Karpas-422 (cell line): Measurements from ENCODE around the gene CSNK1G2. TPM values are rescaled to one million over a fixed set of nuclear protein-coding genes. Genes with fewer than 3 reads are reported as not detected.

ENCODE experiments used
- DNase-seq: peaks from one replicate; pipeline ENCODE4 v3.0.0-alpha.2; 2015
- H2AFZ ChIP-seq: fragments of 200-600 bp; sonication (generic); 2 replicates; pipeline ENCODE4 v1.6.1; 2014; ENCODE audit warnings: antibody characterized with exemption, low read length, mixed read lengths
- H3K27ac ChIP-seq: fragments of 200-600 bp; sonication (generic); 2 replicates; pipeline ENCODE4 v1.5.1; 2014; ENCODE audit warnings: mild to moderate bottlenecking, low read length, moderate library complexity
- H3K27me3 ChIP-seq: fragments of 200-600 bp; sonication (generic); 2 replicates; pipeline ENCODE4 v1.6.1; 2014; ENCODE audit warnings: low read length, mixed read lengths
- H3K36me3 ChIP-seq: fragments of 200-600 bp; sonication (generic); 2 replicates; pipeline ENCODE4 v1.6.1; 2014; ENCODE audit warnings: low read length, mixed read lengths; ENCODE audit not compliant: insufficient read depth
- H3K4me1 ChIP-seq: fragments of 200-600 bp; sonication (generic); 2 replicates; pipeline ENCODE4 v1.6.1; 2014; ENCODE audit warnings: mild to moderate bottlenecking, low read length, mixed read lengths
- H3K4me2 ChIP-seq: fragments of 200-600 bp; sonication (generic); 2 replicates; pipeline ENCODE4 v1.6.1; 2014; ENCODE audit warnings: low read length, low read depth, mild to moderate bottlenecking; ENCODE audit not compliant: poor library complexity, severe bottlenecking
- H3K4me3 ChIP-seq: fragments of 200-600 bp; sonication (generic); 2 replicates; pipeline ENCODE4 v1.5.1; 2014; ENCODE audit warnings: mild to moderate bottlenecking, antibody characterized with exemption, low read length, mixed read lengths
- H3K79me2 ChIP-seq: fragments of 200-600 bp; sonication (generic); 2 replicates; pipeline ENCODE4 v1.6.1; 2014; ENCODE audit warnings: mild to moderate bottlenecking, low read length, mixed read lengths
- H3K9ac ChIP-seq: fragments of 200-600 bp; sonication (generic); 2 replicates; pipeline ENCODE4 v1.6.0; 2014; ENCODE audit warnings: low read length
- H3K9me2 ChIP-seq: fragments of 200-600 bp; sonication (generic), shearing (Covaris generic); replicated peaks from 2 replicates; pipeline ENCODE4 v1.6.0; 2014; ENCODE audit warnings: mild to moderate bottlenecking, low read length, moderate library complexity; ENCODE audit not compliant: insufficient read depth
- H3K9me3 ChIP-seq: fragments of 300-700, 200-600 bp; sonication (generic); 2 replicates; pipeline ENCODE4 v1.6.1; 2014; ENCODE audit warnings: low read length, mixed read lengths
- H4K20me1 ChIP-seq: fragments of 200-600 bp; sonication (generic); 2 replicates; pipeline ENCODE4 v1.6.1; 2014; ENCODE audit warnings: mild to moderate bottlenecking, antibody characterized with exemption, low read length, low read depth; ENCODE audit not compliant: insufficient read depth
- total RNA-seq: library from RNA; depleted of rRNA; stranded (reverse); fragments of >200 nt; shearing (Covaris generic); gene quantifications from 2 replicates; pipeline ENCODE4 v1.2.3, GENCODE V29; 2014; ENCODE audit warnings: low replicate concordance; rRNA removed

Gene CSNK1G2
- total RNA-seq: 57.1 and 102 TPM in 2 replicates

- H3K27me3 ChIP-seq: no peaks in the 10 kb centered on the region
- H3K79me2 ChIP-seq: peaks cover 47% of the 10 kb centered on the region
- H3K27ac ChIP-seq: peak within 1 kb of the TSS; percentile 87
- no peaks in the 10 kb centered on the region for H3K9me2 ChIP-seq
- no peaks in the 10 kb centered on the region for H3K36me3 ChIP-seq
- H3K4me1 ChIP-seq: peaks cover 22% of the 10 kb centered on the region
- H3K9me3 ChIP-seq: no peaks in the 10 kb centered on the region
- H3K9ac ChIP-seq: peak within 1 kb of the TSS; percentile 97
- H3K4me2 ChIP-seq: peak within 1 kb of the TSS; percentile 93
- peaks cover 15% of the 10 kb centered on the region; the same call in 1 of the 2 replicates for H4K20me1 ChIP-seq
- H2AFZ ChIP-seq: peak within 1 kb of the TSS; percentile 17
- peak; percentile 56 for DNase-seq
- H3K4me3 ChIP-seq: peak within 1 kb of the TSS; percentile 97
These were observed at the start of gene CSNK1G2 for GRCh38 chr19:1941146-1942077. Gene CSNK1G2 (plus strand): TSS chr19:1941172. CDS start chr19:1969773, 28,601 bp downstream.

GRCh38 chr19:1893791-1894190 lies 47.2 kb upstream of the CSNK1G2 start:
- peaks cover 13% of the 10 kb centered on the region for H3K4me1 ChIP-seq

DNA sequence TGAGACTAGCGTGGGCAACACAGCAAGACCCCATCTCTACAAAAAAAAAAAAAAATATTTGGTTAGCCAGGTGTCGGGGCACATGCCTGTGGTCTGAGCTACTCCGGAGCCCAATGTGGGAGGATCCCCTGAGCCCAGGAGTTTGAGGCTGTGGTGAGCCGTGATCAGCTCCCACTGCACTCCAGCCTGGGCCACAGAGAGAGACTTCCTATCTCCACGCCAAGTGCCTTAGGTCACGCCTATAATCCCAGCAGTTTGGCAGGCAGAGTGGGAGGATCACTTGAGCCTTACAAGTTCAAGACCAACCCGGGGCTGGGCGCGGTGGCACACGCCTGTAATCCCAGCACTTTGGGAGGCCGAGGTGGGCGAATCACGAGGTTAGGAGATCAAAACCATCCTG lies 44.5 kb upstream of the CSNK1G2 start:
- H3K36me3 ChIP-seq: no peaks in the 10 kb centered on the region
- H3K4me1 ChIP-seq: peaks cover 13% of the 10 kb centered on the region
- H4K20me1 ChIP-seq: no peaks in the 10 kb centered on the region
- no peaks in the 10 kb centered on the region for H3K27me3 ChIP-seq
- H2AFZ ChIP-seq: no peak overlapping the region
- no peak overlapping the region for H3K4me2 ChIP-seq
- no peaks in the 10 kb centered on the region for H3K9me2 ChIP-seq
- no peaks in the 10 kb centered on the region for H3K79me2 ChIP-seq
- H3K9me3 ChIP-seq: no peaks in the 10 kb centered on the region
- no peak overlapping the region for H3K9ac ChIP-seq
- H3K27ac ChIP-seq: no peak overlapping the region
- DNase-seq: no peak
- H3K4me3 ChIP-seq: no peak overlapping the region

More at GRCh38 chr19:1893791-1894190, 47.2 kb upstream of the CSNK1G2 start:
- Histone ChIP-seq H3K9ac (no peak overlapping the region), H3K9me2 (no peaks in the 10 kb centered on the region), H3K27me3 (no peaks in the 10 kb centered on the region), H3K36me3 (no peaks in the 10 kb centered on the region), H3K9me3 (no peaks in the 10 kb centered on the region), H3K79me2 (no peaks in the 10 kb centered on the region), H3K4me2 (no peak overlapping the region), H3K27ac (no peak overlapping the region), H3K4me3 (no peak overlapping the region), H4K20me1 (no peaks in the 10 kb centered on the region), H2AFZ (no peak overlapping the region)
- DNase-seq: no peak

DNA sequence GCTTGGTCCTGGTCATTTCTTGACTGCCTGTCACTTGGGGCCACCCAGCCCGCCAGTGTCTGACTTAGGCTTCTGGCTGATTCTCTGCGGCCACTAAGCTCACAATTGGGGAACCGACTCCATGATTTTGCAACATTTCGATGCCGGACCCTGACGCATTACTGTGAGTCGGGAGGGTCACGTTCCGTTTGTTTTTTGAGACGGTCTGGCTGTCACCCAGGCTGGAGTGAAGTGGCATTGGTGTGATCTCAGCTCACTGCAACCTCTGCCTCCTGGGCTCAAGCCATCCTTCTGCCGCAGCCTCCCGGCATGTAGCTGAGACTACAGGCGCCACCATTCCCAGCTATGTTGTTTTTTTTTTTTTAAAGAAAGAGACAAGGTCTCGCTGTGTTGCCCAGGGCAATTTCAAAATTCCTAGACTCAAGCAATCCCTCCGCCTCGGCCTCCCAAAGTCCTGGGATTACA lies 39.0 kb upstream of the CSNK1G2 start:
- Histone ChIP-seq H3K4me1 (peaks cover 38% of the 10 kb centered on the region), H3K27ac (no peak overlapping the region), H3K36me3 (no peaks in the 10 kb centered on the region), H3K9me3 (no peaks in the 10 kb centered on the region), H4K20me1 (no peaks in the 10 kb centered on the region), H3K4me2 (no peak overlapping the region), H2AFZ (no peak overlapping the region), H3K4me3 (no peak overlapping the region), H3K9ac (no peak overlapping the region), H3K27me3 (no peaks in the 10 kb centered on the region), H3K79me2 (peaks cover 14% of the 10 kb centered on the region), H3K9me2 (no peaks in the 10 kb centered on the region)
- DNase-seq: no peak

DNA sequence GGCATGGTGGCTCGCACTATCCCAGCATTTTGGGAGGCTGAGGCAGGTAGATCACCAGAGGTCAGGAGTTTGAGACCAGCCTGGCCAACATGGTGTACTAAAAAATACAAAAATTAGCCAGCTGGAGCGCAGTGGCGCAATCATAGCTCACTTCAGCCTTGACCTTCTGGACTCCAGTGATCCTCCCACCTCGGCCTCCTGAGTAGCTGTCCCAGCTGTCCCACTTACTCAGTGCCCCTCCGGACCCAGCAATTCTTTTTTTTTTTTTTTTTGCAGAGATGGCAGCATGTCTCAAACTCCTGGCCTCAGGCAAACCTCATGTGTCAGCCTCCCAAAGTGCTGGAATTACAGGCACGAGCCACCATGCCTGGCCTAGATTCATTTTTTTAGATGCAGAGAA lies 38.0 kb upstream of the CSNK1G2 start:
- Histone ChIP-seq H3K9me3 (no peaks in the 10 kb centered on the region), H3K27me3 (no peaks in the 10 kb centered on the region), H4K20me1 (no peaks in the 10 kb centered on the region), H2AFZ (no peak overlapping the region), H3K36me3 (no peaks in the 10 kb centered on the region), H3K9me2 (no peaks in the 10 kb centered on the region), H3K4me3 (no peak overlapping the region), H3K4me2 (peak overlapping the region; percentile 59), H3K27ac (no peak overlapping the region), H3K9ac (no peak overlapping the region), H3K4me1 (peaks cover 29% of the 10 kb centered on the region), H3K79me2 (peaks cover 24% of the 10 kb centered on the region)
- no peak for DNase-seq

DNA sequence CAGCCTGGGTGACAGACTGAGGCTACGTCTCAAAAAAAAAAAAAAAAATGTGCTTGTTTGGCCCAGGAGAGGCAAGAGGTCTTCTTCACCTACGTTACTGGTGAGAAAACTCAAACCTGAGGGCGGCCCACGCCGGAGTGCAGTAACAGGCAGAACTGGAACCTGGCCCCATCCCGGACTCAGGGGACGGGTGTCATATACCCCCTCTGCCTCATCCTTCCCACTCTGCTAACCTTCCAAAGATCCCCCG lies 36.2 kb upstream of the CSNK1G2 start:
- no peak for DNase-seq
- Histone ChIP-seq H4K20me1 (no peaks in the 10 kb centered on the region), H3K36me3 (no peaks in the 10 kb centered on the region), H3K9me2 (no peaks in the 10 kb centered on the region), H3K79me2 (peaks cover 38% of the 10 kb centered on the region), H3K27me3 (no peaks in the 10 kb centered on the region), H3K4me2 (peak overlapping the region; percentile 59), H3K9me3 (no peaks in the 10 kb centered on the region), H3K27ac (peak overlapping the region; percentile 60), H3K4me1 (peaks cover 29% of the 10 kb centered on the region), H3K9ac (peak overlapping the region; percentile 72), H3K4me3 (peak overlapping the region; percentile 76), H2AFZ (peak overlapping the region; percentile 29)

DNA sequence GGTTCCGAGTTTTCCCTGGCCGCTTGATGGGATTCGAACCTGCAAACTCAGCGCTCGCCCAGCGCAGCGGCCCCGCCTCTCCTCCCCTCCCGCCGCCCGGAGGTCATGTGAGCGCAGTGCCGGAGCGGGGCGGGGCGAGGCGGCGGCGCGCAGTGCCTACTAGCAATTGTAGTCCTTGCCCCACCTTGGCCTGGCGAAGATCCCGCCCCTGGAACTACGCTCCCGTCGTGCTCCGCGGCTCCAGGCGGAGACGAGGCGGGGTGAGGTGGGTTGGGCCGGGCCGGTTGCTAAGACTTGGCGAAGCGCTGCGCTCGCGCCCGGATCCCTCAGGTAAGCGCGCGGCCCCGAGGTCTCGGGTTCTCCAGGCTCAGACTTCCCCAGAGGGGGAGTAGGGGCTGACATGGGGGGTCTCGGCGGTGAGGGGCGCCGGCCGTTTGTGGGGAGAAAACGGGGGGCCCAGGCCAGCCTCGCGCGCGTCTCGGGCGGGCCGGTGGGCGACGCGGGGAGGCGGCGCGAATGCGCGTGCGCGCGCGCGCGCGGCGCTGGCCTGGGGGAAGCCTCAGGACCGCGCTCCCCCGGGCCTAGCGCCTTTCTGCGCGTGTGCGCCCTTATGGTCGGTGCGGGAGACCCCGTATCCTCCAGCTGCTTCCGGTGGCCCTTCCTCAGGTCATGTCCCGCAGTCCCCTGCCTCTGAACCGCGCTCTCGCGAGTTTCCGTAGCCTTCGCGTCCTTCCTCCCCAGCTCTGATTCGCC lies 35.7 kb upstream of the CSNK1G2 start, which contains the start of the genes ADAT3 and SCAMP4:
Gene ADAT3, plus strand, starts transcription at position 290 of the 753 bp plus-strand sequence. CDS start 6,649 bp downstream, outside the sequence.
Gene SCAMP4, plus strand, starts transcription at position 290 of the 753 bp plus-strand sequence. CDS start 9,621 bp downstream, outside the sequence.
- Histone ChIP-seq H3K36me3 (no peaks in the 10 kb centered on the region), H3K9me3 (no peaks in the 10 kb centered on the region), H3K4me2 (peak within 1 kb of the TSS; percentile 84), H3K79me2 (peaks cover 43% of the 10 kb centered on the region), H3K9me2 (no peaks in the 10 kb centered on the region), H3K4me1 (peaks cover 29% of the 10 kb centered on the region), H3K4me3 (peak within 1 kb of the TSS; percentile 76), H3K27ac (peak within 1 kb of the TSS; percentile 60), H4K20me1 (no peaks in the 10 kb centered on the region), H3K9ac (peak within 1 kb of the TSS; percentile 79), H3K27me3 (no peaks in the 10 kb centered on the region), H2AFZ (peak within 1 kb of the TSS; percentile 29)
- peak; percentile 100 for DNase-seq
